ENCODE data around the gene EIF2B2.
"Not testable (repeated sequence)": the region's sequence is repeated elsewhere in the genome, so short reads cannot be mapped to it uniquely, and the experiment has no call there.

Gene EIF2B2

DNA sequence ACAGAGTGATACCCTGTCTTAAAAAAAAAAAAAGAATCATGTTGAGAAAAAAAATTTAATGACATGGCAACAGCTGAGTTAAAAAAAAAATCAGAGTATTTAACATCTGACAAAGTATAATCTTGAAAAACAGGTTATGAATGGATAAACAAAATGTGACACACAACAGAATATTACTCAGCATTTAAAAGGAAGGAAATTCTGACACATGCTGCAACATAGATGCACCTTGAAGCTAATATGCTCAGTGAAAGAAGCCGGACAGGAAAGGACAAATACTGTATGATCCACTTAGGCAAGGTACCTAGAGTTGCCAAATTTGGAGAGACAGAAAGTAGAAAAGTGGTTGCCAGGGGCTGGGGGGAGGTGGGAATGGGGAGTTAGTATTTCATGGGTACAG, 19.4 kb upstream of the EIF2B2 start:
- peaks cover 23% of the 10 kb centered on the region for H3K4me1 ChIP-seq (ENCODE audit: insufficient read depth, insufficient read length)
- H3K9ac ChIP-seq (ENCODE audit: insufficient read length, low read depth) = no peak overlapping the region
- no peak overlapping the region for H3K4me3 ChIP-seq (ENCODE audit: insufficient read length, low read depth)
- no peak for DNase-seq (ENCODE audit: low read depth, low spot score)
- no peaks in the 10 kb centered on the region for H3K27me3 ChIP-seq (ENCODE audit: insufficient read depth, insufficient read length)
- no peaks in the 10 kb centered on the region for H3K9me3 ChIP-seq (ENCODE audit: insufficient read depth, low read length)
- H3K36me3 ChIP-seq (ENCODE audit: insufficient read depth, insufficient read length, low read length) = no peaks in the 10 kb centered on the region
- no peak for TF ChIP-seq SUZ12 (IDR thresholded peaks at IDR 0.05; ENCODE audit: extremely low read depth, insufficient read depth, insufficient read length)

DNA sequence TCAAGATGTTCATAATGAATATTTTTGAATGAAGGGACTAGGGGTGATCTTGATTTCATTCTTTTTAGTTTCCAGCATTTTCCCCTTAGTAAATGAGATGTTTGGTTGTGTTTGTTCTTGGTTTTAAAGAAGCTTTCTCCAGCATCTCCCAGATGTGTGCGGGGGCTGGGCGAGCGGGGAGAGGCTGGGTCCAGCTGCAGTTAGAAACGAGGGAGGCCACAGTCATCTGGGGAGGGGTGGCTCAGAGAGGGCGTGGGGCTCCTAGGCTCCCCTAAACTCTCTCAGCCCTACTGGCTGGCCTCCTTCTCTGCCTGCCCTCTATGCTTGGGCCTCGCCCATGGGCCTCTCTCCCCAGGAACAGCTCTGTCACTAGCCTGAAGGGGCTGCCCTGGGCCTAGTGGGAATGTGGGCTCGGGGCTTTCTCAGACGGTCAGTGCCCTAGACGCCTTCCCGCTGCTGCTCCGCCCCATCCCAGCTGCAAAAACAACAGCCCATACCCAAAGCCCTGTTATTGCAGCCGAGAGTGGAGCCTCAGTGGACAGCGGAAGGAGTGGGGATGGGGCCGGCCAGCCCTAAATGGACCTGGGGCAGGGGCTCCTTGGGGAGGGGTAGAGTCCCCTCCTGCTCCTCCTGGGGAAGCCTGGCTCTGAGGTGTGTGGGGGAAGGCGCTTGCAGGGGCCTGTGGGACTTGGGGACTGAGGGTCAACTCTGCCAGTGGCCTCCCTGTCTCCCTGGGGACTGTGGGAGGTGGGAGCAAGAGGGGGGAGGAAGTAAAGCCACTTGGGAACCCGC, 18.3 kb upstream of the EIF2B2 start:
- Histone ChIP-seq H3K27me3 (ENCODE audit: insufficient read depth, insufficient read length) (no peaks in the 10 kb centered on the region), H3K4me1 (ENCODE audit: insufficient read depth, insufficient read length) (peaks cover 21% of the 10 kb centered on the region), H3K4me3 (ENCODE audit: insufficient read length, low read depth) (no peak overlapping the region), H3K36me3 (ENCODE audit: insufficient read depth, insufficient read length, low read length) (no peaks in the 10 kb centered on the region), H3K9me3 (ENCODE audit: insufficient read depth, low read length) (no peaks in the 10 kb centered on the region), H3K9ac (ENCODE audit: insufficient read length, low read depth) (no peak overlapping the region)
- no peak for DNase-seq (ENCODE audit: low read depth, low spot score)
- TF ChIP-seq YY1 (IDR thresholded peaks at IDR 0.05; ENCODE audit: insufficient read depth, insufficient read length) (no peak), ZNF274 (IDR thresholded peaks at IDR 0.05; ENCODE audit: low read depth, low read length) (no peak), SUZ12 (IDR thresholded peaks at IDR 0.05; ENCODE audit: extremely low read depth, insufficient read depth, insufficient read length) (no peak)

DNA sequence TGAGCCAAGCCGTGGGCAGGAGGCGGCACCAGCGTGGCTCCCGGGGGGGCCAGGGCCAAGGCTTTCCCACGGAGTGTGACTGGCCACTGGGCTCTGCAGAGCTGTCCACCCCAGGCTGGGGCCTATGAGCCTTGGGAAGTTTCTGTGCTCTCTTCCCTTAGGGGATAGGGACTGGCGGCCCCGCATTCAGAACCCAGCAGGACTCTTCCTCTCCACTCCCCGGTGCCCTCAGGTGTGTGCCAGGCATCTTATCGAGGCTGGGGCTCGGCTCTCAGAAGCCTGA, 17.8 kb upstream of the EIF2B2 start:
- no peak overlapping the region for H3K9ac ChIP-seq (ENCODE audit: insufficient read length, low read depth)
- no peaks in the 10 kb centered on the region for H3K27me3 ChIP-seq (ENCODE audit: insufficient read depth, insufficient read length)
- peaks cover 17% of the 10 kb centered on the region for H3K4me1 ChIP-seq (ENCODE audit: insufficient read depth, insufficient read length)
- H3K4me3 ChIP-seq (ENCODE audit: insufficient read length, low read depth) = no peak overlapping the region
- DNase-seq (ENCODE audit: low read depth, low spot score) = no peak
- no peaks in the 10 kb centered on the region for H3K36me3 ChIP-seq (ENCODE audit: insufficient read depth, insufficient read length, low read length)
- H3K9me3 ChIP-seq (ENCODE audit: insufficient read depth, low read length) = no peaks in the 10 kb centered on the region
- TF ChIP-seq YY1 (IDR thresholded peaks at IDR 0.05; ENCODE audit: insufficient read depth, insufficient read length) (no peak), SUZ12 (IDR thresholded peaks at IDR 0.05; ENCODE audit: extremely low read depth, insufficient read depth, insufficient read length) (no peak), ZNF274 (IDR thresholded peaks at IDR 0.05; ENCODE audit: low read depth, low read length) (no peak)

DNA sequence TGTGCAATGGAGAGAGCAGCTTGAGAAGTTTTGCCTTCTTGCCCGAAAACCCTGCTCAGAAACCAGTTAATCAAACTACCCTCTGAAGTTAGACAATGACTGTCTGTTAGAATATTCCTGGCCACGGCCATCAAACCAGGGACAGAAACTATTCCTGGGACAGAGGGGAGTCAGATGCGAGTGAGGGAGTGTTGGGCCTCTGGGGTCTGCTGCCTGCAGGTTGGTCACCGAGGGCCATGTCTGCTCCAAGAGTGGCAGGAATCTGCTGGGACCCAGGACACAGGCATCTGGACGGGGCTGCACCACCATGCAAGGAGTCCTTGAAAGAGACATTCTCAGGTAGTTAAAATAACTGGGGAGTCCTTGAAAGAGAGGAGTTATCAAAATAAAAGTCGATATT, 16.9 kb upstream of the EIF2B2 start:
- DNase-seq (ENCODE audit: low read depth, low spot score) = no peak
- TF ChIP-seq SUZ12 (IDR thresholded peaks at IDR 0.05; ENCODE audit: extremely low read depth, insufficient read depth, insufficient read length) (no peak), YY1 (IDR thresholded peaks at IDR 0.05; ENCODE audit: insufficient read depth, insufficient read length) (no peak), ZNF274 (IDR thresholded peaks at IDR 0.05; ENCODE audit: low read depth, low read length) (no peak)
- H3K36me3 ChIP-seq (ENCODE audit: insufficient read depth, insufficient read length, low read length) = no peaks in the 10 kb centered on the region

DNA sequence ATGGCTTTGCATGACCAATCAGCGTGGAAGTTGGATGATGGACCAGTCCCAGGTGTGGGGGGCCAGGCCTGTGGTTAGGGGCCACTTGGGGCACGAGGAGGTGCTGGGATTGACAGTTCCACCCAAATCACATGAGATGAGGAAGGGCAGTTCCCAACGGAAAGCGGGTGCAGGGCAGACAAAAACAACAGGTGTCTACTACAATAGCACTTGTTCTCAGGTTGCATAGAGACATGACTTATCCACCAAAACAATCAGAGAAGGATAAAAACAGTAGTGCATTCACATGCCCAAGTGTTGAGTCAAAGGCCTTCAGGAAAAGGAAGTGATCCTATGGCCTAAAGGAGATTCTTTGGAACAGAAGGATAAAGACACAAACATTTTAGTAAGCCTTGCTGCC, 14.6 kb upstream of the EIF2B2 start:
- Histone ChIP-seq H3K4me3 (ENCODE audit: insufficient read length, low read depth) (no peak overlapping the region), H3K9ac (ENCODE audit: insufficient read length, low read depth) (no peak overlapping the region), H3K36me3 (ENCODE audit: insufficient read depth, insufficient read length, low read length) (no peaks in the 10 kb centered on the region), H3K4me1 (ENCODE audit: insufficient read depth, insufficient read length) (peaks cover 6% of the 10 kb centered on the region), H3K9me3 (ENCODE audit: insufficient read depth, low read length) (no peaks in the 10 kb centered on the region), H3K27me3 (ENCODE audit: insufficient read depth, insufficient read length) (no peaks in the 10 kb centered on the region)
- TF ChIP-seq SUZ12 (IDR thresholded peaks at IDR 0.05; ENCODE audit: extremely low read depth, insufficient read depth, insufficient read length) (no peak), ZNF274 (IDR thresholded peaks at IDR 0.05; ENCODE audit: low read depth, low read length) (no peak), YY1 (IDR thresholded peaks at IDR 0.05; ENCODE audit: insufficient read depth, insufficient read length) (no peak)
- no peak for DNase-seq (ENCODE audit: low read depth, low spot score)

More for the DNA sequence above, 16.9 kb upstream of the EIF2B2 start:
- no peaks in the 10 kb centered on the region for H3K9me3 ChIP-seq (ENCODE audit: insufficient read depth, low read length)
- no peaks in the 10 kb centered on the region for H3K27me3 ChIP-seq (ENCODE audit: insufficient read depth, insufficient read length)
- no peak overlapping the region for H3K9ac ChIP-seq (ENCODE audit: insufficient read length, low read depth)
- peaks cover 13% of the 10 kb centered on the region for H3K4me1 ChIP-seq (ENCODE audit: insufficient read depth, insufficient read length)
- no peak overlapping the region for H3K4me3 ChIP-seq (ENCODE audit: insufficient read length, low read depth)

DNA sequence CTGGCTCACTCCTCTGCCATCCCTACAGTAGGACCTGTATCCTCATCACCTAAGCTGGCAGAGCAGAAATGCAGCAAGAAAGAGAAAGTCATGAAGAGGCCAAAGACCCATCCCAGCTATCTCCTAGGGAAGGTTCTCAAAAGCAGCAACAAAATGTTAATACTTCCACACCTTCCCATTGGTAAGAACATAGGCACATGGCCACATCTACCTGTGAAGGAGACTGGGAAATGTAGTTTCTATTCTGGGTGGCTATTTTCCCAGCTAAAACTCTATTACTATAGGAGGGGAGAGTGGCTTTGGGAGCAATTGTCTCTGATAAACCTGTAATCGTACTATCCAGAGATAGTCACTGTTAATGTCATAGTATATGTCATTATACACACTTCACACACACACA, 13.7 kb upstream of the EIF2B2 start:
- H3K9ac ChIP-seq (ENCODE audit: insufficient read length, low read depth) = no peak overlapping the region
- no peak overlapping the region for H3K4me3 ChIP-seq (ENCODE audit: insufficient read length, low read depth)
- H3K36me3 ChIP-seq (ENCODE audit: insufficient read depth, insufficient read length, low read length) = no peaks in the 10 kb centered on the region
- H3K27me3 ChIP-seq (ENCODE audit: insufficient read depth, insufficient read length) = no peaks in the 10 kb centered on the region
- TF ChIP-seq YY1 (IDR thresholded peaks at IDR 0.05; ENCODE audit: insufficient read depth, insufficient read length) = no peak
- no peak for TF ChIP-seq ZNF274 (IDR thresholded peaks at IDR 0.05; ENCODE audit: low read depth, low read length)
- TF ChIP-seq SUZ12 (IDR thresholded peaks at IDR 0.05; ENCODE audit: extremely low read depth, insufficient read depth, insufficient read length) = no peak
- no peak for DNase-seq (ENCODE audit: low read depth, low spot score)
- no peaks in the 10 kb centered on the region for H3K9me3 ChIP-seq (ENCODE audit: insufficient read depth, low read length)
- H3K4me1 ChIP-seq (ENCODE audit: insufficient read depth, insufficient read length) = peaks cover 6% of the 10 kb centered on the region

DNA sequence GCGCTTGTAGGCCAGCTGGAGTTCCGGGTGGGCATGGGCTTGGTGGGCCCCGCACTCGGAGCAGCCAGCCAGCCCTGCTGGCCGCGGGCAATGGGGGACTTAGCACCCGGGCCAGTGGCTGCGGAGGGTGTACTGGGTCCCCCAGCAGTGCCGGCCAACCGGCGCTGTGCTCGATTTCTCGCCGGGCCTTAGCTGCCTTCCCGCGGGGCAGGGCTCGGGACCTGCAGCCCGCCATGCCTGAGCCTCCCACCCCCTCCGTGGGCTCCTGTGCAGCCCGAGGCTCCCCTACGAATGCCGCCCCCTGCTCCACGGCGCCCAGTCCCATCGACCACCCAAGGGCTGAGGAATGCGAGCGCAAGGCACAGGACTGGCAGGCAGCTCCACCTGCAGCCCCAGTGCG, 8.5 kb upstream of the EIF2B2 start:
- not testable (repeated sequence) for H3K36me3 ChIP-seq (ENCODE audit: insufficient read depth, insufficient read length, low read length); H3K9me3 ChIP-seq (ENCODE audit: insufficient read depth, low read length); H3K4me1 ChIP-seq (ENCODE audit: insufficient read depth, insufficient read length); H3K27me3 ChIP-seq (ENCODE audit: insufficient read depth, insufficient read length); H3K9ac ChIP-seq (ENCODE audit: insufficient read length, low read depth); DNase-seq (ENCODE audit: low read depth, low spot score); H3K4me3 ChIP-seq (ENCODE audit: insufficient read length, low read depth)

DNA sequence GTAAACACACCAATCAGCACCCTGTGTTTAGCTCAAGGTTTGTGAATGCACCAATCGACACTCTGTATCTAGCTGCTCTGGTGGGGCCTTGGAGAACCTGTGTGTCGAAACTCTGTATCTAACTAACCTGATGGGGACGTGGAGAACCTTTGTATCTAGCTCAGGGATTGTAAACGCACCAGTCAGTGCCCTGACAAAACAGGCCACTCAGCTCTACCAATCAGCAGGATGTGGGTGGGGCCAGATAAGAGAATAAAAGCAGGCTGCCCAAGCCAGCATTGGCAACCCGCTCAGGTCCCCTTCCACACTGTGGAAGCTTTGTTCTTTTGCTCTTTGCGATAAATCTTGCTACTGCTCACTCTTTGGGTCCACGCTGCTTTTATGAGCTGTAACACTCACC, 6.9 kb upstream of the EIF2B2 start:
- not testable (repeated sequence) for H3K9ac ChIP-seq (ENCODE audit: insufficient read length, low read depth); H3K36me3 ChIP-seq (ENCODE audit: insufficient read depth, insufficient read length, low read length); H3K4me1 ChIP-seq (ENCODE audit: insufficient read depth, insufficient read length); H3K27me3 ChIP-seq (ENCODE audit: insufficient read depth, insufficient read length); H3K9me3 ChIP-seq (ENCODE audit: insufficient read depth, low read length); DNase-seq (ENCODE audit: low read depth, low spot score); H3K4me3 ChIP-seq (ENCODE audit: insufficient read length, low read depth)

Data from NT2/D1 (cell line).